HL-60/S4 treated with retinoic acid at 250 ng/mL for 4 days and 3 days (cell line): ENCODE measurements around the gene TNFRSF17.

ENCODE experiments used
- in situ Hi-C: fragments of 300-500 bp; cut with MboI; formaldehyde crosslinking; loops from 2 replicates; pipeline ENCODE4 v1.7.0; 2022; ENCODE audit warnings: low sequenced_read_pairs

The TNFRSF17 gene

DNA sequence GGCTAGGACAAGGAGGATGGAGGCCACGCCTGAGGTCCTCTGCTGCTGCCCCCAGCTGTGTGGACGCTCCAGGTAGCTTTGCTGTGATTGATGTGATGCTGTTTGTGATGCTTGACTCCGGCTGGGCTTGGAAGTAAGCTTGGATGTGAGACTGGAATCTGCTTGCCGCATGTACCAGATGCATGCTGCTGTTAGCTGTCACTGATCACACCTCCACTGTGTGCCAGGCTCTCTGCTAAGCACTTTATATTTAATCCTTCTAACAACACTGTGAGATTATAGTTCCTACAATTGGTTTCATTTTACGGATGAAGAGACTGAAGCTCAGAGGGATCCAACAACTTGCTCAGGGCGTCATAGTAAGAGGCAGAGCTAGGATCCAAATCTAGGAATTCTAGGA is 35.0 kb downstream of the TNFRSF17 start:
- in situ Hi-C loops = no loop called here

DNA sequence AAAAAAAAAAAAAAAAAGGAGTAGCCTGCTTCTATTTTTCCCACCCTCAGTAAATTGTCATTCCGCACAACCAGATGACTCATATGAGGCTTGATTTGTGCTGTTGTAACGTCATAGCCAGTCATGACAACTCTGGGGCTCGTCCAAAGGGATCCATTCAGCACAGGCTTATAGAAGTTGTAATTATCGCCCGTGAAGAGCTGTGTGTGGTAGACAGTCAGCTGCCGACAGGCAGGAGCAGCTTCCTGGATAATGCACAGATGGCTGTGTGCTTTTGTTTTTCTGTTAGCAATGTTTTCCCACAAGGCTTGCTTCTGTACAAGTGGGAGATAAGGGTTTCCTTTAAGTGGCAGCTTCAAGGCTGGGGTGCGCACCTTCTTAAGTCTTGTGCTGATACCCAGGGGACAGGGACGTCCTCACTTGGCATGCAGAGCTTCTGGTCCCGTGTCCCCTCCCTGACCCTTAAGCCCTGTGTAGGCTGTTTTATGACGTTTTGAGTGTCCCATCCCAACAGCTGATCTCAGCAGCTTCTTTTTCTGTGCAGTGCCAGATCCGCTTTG is 37.5 kb downstream of the TNFRSF17 start:
- in situ Hi-C loops = no loop called here

DNA sequence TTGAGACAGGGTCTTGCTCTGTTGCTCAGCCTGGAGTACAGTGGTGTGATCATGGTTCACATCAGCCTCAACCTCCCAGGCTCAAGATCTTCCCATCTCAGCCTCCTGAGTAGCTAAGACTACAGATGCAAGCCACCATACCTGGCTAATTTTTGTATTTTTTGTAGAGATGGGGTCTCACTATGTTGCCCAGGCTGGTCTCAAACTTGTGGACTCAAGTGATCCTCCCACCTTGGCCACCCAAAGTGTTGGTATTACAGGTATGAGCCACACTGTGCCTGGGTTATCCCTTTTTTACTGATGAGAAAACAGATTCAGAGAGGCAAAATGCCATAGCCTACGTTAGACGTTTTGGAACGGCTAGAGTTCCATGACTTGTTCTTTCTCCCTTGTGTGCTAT is 41.6 kb downstream of the TNFRSF17 start:
- in situ Hi-C loops = no loop called here

DNA sequence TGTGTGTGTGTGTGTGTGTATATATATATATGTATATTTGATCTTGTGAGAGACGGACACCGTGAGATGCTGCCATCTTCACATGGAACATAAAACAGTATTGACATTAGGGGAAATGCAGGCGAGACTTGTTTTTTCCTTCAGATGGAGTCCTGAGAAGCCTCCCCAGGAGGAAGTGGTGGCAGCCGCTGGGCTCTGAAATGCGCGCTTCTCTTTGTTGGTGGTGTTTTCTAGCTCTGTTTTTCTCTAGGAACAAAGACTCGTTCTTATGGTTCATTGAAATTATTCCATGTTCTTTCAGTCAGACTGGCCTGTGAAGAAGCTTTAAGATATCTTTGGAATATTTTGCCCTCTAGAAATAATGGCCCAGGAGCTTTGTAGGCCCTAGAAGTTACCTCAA is 44.5 kb downstream of the TNFRSF17 start:
- in situ Hi-C loops = no loop called here

DNA sequence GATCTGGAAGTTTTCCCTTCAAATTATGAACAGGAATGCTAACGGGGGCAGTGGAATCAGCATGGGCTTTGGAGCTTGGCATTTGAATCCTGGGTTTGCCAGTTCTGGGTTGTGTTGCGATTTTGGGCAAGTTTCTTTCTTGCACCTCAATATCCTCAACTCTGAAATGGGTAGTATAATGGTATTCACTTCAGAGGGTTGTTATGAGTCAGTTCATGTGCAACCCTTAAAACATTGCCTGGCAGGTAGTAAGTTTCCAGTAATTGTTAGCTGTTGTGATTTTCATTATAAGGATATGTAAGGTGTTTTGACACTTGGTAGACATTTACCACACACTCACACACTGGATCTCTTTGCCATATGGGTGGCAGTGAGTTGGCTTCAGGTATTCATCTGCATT is 44.9 kb downstream of the TNFRSF17 start:
- in situ Hi-C loops = no loop called here

DNA sequence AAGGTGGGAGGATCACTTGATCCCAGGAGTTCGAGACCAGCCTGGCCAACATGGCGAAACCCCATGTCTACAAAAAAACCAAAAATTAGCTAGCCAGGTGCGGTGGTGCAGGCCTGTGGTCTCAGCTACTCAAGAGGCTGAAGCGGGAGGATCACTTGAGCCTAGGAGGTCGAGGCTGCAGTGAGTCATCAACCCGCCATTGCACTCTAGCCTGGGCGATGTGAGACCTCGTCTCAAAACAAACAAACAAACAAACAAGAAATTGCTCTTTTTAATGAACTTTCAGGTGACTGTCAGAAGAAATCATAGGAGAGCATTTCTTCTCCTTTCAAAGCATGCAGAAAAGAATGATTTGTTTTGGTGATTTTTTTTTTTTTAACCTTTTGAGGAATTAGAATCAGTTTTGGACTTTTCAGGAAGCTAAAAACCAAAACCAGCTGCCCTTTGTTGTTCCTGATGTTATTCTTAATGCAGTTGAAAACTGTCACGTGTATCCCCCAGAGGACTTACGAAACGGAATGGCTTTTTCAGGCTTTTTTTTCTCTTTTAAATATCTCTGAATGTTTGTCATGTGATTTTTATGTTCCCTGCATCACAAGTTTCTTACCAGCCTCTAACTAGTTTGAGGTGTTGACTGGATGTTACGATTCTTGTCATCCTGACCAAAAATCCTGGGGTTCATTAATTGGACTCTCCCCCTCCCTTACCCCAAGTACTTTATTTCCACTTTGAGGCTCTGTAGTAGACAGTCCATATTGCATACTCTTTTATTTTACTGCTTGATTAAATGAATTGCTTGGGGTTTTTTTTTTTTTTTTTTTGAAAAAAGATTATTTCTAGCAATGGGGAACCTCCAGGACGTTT is 45.6 kb downstream of the TNFRSF17 start:
- in situ Hi-C loops = no loop called here

DNA sequence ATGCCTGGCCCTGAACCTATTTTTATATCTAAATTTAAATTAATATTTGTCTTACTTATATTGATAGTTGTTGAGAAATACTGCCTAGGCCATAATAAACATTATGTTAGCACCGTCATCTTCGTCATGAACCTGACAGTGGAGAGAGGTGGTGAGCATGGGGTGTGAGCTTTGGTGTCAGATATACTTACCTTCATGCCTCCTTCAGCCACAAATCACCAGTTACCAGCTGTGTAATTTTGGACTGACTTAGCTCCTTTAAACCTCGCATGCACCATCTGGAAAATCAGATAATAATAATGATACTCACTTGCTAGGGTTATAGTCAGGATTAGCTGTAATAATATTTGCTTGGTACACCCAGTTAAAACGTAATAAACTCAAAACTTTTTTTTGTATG is 46.6 kb downstream of the TNFRSF17 start:
- in situ Hi-C loops = no loop called here

DNA sequence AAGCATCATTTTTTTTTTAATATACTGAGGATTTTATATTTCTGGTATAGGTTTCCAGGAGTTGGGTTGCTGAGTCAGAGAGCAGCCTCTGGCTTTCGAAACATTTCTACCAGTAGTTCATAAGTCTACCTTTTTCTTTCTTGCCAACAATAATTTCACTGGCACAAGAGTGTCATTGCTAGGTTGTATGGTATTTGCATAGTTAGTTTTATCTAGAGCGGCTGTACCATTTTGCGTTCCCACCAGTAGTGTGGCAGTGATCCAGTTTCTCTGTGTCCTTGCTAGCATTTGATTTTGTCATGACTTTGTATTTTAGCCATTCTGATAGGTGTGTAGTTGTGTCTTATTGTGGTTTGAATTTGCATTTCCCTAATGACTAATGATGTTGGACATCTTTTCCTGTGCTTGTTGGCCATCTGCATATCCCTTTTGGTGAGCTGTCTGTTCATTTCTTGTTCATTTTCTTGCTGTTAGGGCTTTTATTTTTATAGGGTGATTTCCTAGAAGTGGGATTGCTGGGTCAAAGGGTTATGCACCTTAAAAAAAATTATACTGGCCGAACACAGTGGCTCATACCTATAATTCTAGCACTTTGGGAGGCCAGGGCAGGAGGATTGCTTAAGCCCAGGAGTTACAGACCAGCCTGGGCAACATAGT is 51.4 kb downstream of the TNFRSF17 start:
- in situ Hi-C loops = no loop called here

DNA sequence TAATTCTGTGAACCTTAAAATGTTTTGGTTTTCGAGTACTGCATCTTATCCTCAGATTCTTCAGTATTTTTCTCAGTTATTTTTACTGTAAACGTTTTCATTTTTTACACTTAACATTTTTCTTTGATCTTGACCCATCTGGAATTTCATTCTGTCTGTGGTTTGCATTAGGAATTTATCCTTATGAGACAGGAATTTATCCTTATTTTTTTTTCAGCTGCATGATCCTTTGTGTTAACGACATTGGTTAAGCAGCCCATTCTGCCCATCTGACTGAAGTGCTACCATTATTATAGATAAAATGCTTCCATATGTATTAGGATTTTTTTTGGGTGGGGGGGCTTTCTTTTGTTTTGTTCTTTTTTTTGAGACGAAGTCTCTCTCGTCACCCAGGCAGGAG is 52.5 kb downstream of the TNFRSF17 start:
- in situ Hi-C loops = no loop called here
